Stimulated activated CD8-positive, alpha-beta memory T cell treated with anti-CD3 and anti-CD28 coated beads, Interleukin-4, amount 100 ng/mL, for 48 hours (primary cell): Measurements from ENCODE around the gene ZNF253.
A peak's percentile ranks its signal among the peaks of the same experiment; 100 is the strongest.
"Not testable (repeated sequence)": the region's sequence is repeated elsewhere in the genome, so short reads cannot be mapped to it uniquely, and the experiment has no call there.

Source experiments
- DNase-seq: peaks from one replicate; pipeline ENCODE4 v3.0.0-alpha.2; 2020

ZNF253 gene

GRCh38 chr19:19900139-19900728 is 34.6 kb downstream of the ZNF253 start:
- DNase-seq, result peak; percentile 33

DNA sequence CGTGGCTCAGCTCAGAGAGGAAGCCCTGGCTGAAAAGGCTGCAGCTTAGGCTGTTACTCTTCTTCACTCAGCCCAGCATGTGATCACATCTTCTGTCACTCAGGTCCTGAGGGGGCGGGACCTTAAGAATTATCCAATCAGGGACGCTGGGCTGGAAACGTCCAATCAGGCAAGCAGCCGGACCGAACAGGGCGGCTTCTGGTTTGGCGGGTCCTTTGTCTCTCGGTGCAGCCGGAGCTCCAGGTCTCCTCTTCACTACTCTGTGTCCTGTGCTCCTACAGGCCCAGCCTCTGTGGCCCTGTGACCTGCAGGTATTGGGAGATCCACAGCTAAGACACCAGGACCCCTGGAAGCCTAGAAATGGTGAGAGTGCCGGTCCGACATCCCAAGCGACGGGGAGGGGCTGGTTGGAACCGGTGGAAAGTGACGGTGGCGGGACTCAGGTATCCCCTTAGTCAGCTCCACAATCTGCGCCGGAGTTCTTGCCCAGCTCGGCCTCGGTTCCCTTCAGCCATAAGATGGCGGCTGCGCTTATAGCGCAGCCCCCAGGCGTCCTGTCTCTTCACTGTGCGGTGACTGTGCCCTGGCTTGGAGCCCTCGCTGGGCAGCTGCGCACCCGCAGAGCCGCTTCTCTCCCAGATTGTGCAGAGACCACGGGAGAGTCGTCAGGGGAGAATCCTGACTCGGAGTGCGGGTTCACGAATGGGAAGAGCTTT is 35.2 kb downstream of the ZNF253 start, which contains the start of gene ZNF93:
TSS of gene ZNF93 (plus strand) at position 218 of the 716 bp plus-strand sequence. CDS start at position 361, 143 bp downstream.
- peak; percentile 90 for DNase-seq

DNA sequence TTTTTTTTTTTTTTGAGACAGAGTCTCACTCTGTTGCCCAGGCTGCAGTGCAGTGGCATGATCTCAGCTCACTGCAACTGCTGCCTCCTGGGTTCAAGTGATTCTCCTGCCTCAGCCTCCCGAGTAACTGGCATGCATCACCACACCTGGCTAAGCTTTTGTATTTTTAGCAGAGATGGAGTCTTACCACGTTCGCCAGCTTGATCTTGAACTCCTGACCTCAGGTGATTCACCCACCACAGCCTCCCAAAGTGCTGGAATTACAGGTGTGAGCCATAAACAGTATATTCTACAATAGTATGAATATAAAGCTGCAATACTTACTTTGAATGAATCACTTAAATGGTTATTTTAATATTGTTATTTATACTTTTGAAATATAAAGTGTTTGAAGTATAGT is 41.9 kb downstream of the ZNF253 start:
- not testable (repeated sequence) for DNase-seq

DNA sequence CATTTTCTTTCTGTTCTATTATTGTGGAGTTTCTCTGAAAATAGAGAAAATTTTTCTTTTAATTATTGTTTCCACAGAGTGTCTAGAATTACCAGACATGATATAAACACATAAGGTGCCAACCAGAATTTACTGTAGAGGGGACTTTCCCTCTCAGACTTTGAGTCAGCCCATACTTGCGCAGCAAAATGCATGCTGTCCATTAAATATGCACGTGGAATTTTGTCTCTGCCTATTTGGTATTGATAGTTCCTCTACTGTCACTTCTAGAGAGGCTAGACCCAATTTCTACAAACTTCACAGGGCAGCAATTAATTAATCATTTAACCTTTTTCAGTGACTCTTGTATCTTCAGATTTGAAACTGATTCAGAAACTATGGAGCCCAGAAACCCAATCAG is 44.0 kb downstream of the ZNF253 start:
- no peak for DNase-seq

GRCh38 chr19:19911150-19911549 is 45.5 kb downstream of the ZNF253 start:
- DNase-seq, result no peak

- DNase-seq, result no peak
These were observed 48.9 kb downstream of the ZNF253 start for GRCh38 chr19:19914596-19914995.

DNA sequence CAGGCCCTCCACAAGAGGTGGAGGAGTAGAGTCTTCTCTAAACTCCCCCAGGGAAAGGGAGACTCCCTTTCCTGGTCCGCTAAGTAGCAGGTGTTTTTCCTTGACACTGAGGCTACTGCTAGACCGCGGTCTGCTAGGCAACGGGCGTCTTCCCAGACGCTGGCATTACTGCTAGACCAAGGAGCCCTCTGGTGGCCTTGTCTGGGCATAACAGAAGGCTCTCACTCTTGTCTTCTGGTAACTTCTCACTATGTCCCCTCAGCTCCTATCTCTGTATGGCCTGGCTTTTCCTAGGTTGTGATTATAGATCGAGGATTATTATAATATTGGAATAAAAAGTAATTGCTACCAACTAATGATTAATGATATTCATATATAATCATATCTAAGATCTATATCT is 64.7 kb downstream of the ZNF253 start:
- peak; percentile 44 for DNase-seq

- not testable (repeated sequence) for DNase-seq
These were observed 68.0 kb downstream of the ZNF253 start for GRCh38 chr19:19933432-19934314.

- no peak for DNase-seq
These were observed 71.7 kb downstream of the ZNF253 start for GRCh38 chr19:19937403-19937802.

DNA sequence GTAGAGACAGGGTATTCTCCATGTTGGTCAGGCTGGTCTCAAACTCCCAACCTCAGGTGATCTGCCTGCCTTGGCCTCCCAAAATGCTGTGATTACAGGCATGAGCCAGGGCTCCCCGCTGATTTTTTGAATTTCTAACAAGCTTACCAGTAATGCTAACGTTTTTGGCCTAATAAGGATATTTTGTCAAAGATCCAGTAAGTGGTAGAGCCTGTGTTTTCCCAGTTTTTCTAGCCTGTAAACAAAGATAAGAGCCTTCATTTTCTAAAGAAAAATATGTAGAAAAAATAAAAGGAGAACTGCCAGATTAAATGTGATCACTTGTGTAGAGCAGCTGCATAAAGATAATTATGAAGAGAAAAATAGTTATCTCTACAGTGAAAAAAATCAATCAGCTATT is 72.8 kb downstream of the ZNF253 start:
- DNase-seq, result no peak

GRCh38 chr19:19943848-19944582 is 78.3 kb downstream of the ZNF253 start:
- no peak for DNase-seq
